ENCODE measurements around the gene FBXW5.

The FBXW5 gene

DNA sequence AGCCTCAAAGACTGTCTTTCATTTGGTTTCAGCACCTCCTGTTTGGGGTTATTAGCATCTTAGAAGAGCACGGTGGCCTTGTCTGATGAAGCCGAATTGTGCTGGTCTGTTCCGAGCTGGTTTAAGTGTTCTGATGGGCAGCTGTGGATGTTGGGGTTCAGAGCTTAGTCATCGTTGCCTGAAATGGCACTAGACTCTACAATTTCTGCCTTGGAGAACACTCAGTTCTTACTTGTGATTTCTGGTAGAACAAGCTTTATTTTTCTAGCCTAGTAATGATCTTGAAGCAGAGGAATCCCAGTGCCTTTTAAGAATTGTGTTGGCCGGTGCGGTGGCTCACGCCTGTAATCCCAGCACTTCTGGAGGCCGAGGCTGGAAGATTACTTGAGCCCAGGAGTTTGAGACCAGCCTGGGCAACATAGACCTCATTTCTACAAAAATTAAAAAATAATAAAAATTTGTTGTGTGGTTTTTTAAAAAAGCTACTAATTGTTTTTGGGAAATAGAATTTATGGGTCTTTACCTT, 7.8 kb downstream of the FBXW5 start:
- no peak for DNase-seq (ENCODE audit: low read depth in 2 of 2)

- DNase-seq (ENCODE audit: low read depth in 2 of 2), result no peak
Observed at GRCh38 chr9:136935651-136936050, 8.9 kb downstream of the FBXW5 start.

GRCh38 chr9:136934277-136934676, 10.3 kb downstream of the FBXW5 start:
- no peak for DNase-seq (ENCODE audit: low read depth in 2 of 2)

DNA sequence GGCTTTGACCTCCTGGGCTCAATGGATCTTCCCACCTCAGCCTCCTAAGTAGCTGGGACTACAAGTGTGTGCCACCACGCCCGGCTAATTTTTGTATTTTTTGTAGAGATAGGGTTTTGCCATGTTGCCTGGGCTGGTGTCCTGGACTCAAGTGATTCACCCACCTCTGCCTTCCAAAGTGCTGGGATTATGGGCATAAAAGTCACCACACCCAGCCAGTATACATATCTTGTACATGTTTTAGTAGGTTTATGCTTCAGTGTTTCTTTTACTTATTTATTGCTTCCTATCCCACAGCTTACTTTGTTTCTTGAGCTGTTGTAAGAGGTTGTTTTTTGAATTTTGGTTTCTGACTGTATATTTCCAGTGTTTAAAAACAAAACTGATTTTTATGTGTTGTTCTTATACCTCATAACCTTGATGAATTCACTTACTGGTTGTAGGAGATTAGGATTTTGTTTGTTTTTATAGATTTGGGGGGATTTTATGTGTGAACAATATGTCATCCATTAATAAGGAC, 12.9 kb downstream of the FBXW5 start:
- no peak for DNase-seq (ENCODE audit: low read depth in 2 of 2)

GRCh38 chr9:136930014-136930413, 14.5 kb downstream of the FBXW5 start:
- no peak for DNase-seq (ENCODE audit: low read depth in 2 of 2)

DNA sequence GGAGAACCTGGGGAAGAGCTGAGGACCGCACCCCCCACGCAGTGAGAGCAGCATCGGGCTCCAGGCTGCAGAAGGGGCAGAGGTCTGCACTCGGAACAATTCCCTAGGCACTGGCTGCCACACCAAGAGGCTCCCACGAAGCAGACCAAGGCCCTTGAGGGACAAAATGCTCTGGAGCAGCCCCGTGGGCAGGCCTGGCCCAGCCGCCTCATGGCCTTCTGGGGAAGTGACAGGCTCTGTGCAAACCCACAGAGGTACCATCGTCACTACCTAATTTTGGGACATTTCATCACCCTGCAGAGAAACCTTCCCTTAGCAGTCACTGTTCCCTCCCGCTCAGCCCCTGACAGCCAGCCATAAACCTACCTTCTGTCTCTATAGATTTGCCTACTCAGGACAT, 15.9 kb downstream of the FBXW5 start:
- no peak for DNase-seq (ENCODE audit: low read depth in 2 of 2)

- no peak for DNase-seq (ENCODE audit: low read depth in 2 of 2)
Observed at GRCh38 chr9:136927343-136928271, 16.9 kb downstream of the FBXW5 start.

DNA sequence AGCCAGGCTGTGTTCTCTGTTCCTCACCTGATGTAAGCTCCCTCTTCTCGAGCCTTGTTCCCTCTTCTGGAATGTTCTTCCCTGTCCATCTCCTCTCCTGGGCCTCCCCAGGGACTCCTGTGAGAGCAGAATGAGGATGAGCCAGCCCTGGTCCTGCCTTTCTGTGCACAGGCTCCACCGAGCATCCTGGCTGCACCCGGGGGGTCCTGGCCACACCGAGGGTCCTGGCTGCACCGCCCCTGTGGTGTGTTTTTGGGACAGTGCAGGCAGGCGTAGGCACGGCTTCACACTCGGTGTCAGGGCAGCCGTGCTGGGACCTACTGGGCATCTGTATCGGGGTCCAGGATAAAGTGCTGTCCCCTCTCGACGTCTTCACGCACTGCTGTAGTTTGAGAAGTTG, 17.8 kb downstream of the FBXW5 start:
- DNase-seq (ENCODE audit: low read depth in 2 of 2), result no peak

DNA sequence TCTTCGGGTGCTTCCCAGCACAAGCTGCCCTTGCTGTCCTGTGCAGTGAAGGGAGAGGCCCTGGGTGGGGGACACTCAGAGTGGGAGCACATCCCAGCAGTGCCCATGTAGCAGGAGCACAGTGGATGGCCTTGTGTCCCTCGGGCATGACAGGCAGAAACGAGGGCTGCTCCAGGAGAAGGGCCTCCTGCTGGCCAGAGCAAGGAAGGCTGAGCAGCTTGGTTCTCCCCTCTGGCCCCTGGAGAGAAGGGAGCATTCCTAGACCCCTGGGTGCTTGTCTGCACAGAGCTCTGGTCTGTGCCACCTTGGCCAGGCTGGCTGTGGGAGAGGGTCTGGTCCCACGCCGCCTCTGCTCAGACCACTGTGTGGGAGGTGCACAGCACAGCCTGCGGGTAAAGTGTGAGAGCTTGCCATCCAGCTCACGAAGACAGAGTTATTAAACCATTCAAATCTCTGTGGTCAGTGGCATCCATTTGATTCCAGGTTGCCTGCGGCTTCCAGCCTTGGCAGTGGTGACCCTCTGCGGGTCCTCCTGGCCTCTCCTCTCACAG, 18.3 kb downstream of the FBXW5 start:
- no peak for DNase-seq (ENCODE audit: low read depth in 2 of 2)

DNA sequence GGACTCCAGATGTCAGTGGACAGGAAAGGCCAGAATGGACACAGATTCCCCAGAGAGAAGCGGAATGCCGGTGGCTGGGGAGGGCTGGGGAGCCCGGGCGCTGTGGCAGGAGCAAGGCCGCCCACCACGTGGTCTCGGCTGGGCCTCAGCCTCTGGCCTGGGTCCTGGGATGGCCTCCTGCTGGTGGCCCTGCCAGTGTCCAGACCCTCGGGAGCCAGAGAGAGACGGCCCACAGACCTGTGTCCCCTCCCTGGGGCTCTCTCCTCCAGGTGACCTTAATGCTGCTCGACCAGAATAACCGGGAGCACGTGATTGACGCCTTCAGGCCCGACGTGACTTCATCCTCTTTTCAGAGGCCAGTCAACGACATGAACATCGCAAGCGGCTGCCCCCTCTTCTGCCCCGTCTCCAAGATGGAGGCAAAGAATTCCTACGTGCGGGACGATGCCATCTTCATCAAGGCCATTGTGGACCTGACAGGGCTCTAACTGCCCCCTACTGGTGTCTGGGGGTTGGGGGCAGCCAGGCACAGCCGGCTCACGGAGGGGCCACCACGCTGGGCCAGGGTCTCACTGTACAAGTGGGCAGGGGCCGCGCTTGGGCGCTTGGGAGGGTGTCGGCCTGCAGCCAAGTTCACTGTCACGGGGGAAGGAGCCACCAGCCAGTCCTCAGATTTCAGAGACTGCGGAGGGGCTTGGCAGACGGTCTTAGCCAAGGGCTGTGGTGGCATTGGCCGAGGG, 19.0 kb downstream of the FBXW5 start:
- DNase-seq (ENCODE audit: low read depth in 2 of 2), result no peak

- no peak for DNase-seq (ENCODE audit: low read depth in 2 of 2)
Observed at GRCh38 chr9:136923881-136924280, 20.7 kb downstream of the FBXW5 start.

DNA sequence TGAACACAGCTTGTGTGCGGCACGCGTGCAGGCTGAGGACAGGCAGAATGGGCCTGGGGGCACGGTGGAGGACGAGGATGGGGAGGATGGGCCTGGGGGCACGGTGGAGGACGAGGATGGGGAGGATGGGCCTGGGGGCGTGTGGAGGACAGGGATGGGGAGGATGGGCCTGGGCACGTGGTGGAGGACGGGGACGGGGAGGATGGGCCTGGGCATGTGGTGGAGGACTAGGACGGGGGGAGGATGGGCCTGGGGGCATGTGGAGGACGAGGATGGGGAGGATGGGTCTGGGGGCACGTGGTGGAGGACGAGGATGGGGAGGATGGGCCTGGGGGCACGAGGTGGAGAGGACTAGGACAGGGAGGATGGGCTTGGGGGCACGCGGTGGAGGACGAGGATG, 22.0 kb downstream of the FBXW5 start:
- DNase-seq (ENCODE audit: low read depth in 2 of 2), result no peak

GRCh38 chr9:136921718-136922117, 22.8 kb downstream of the FBXW5 start:
- DNase-seq (ENCODE audit: low read depth in 2 of 2), result no peak

DNA sequence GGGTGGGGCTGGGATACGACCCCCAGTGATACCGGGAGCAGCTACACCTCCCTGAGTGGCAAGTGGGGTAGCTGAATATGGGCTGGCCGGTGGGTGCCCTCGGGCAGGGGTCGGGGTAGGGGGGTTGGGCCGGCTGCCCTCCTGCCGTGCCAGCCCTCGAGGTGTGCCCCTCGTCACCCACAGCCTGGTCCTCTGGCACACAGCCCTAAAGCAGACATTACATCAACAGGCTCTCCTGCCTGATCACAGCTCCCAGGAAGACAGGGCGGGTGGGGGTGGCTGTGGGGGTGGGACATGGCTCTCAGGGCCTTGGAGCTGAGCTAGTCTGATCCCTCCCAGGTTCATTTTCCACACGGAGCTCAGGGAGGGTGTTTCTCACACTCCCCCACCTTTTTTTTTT, 23.2 kb downstream of the FBXW5 start:
- DNase-seq (ENCODE audit: low read depth in 2 of 2), result no peak

DNA sequence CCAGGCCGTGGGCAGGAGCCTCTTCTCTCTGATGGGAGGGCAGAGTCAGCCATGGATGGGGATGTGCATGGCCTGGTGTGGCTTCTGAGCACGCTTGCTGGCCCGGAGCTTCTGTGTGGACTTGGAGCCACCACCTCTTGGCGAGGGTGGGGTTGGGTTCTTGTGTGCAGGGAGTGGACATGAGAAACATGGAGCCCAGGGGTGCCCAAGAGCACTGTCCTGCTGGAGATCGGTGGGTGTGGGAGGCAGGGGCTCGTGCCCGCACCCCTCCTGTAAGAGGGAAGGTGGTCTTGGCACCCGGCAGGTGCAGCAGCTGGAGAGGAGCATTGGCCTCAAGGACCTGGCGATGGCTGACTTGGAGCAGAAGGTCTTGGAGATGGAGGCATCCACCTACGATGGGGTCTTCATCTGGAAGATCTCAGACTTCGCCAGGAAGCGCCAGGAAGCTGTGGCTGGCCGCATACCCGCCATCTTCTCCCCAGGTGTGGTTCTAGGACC, 23.8 kb downstream of the FBXW5 start:
- DNase-seq (ENCODE audit: low read depth in 2 of 2), result no peak

GRCh38 chr9:136920069-136920468, 24.5 kb downstream of the FBXW5 start:
- DNase-seq (ENCODE audit: low read depth in 2 of 2), result no peak

DNA sequence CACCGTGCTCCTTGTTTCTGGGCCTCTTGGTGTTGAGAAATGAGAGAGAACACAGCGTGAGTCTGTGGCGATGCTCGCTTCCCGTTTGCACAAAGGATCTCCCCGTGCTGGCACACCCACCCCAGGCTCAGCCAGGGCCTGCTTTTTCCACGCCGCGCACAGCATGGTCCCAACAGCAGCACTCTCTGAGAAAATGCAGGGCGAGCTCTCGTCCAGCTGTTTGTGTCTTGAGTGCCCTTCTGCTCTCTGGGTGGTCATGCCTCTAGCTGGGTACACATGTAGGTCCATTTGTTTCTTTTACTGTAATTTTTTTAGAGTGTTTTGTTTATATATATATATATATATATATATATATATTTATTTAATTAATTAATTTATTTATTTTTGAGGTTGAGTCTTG, 26.6 kb downstream of the FBXW5 start:
- DNase-seq (ENCODE audit: low read depth in 2 of 2), result no peak

DNA sequence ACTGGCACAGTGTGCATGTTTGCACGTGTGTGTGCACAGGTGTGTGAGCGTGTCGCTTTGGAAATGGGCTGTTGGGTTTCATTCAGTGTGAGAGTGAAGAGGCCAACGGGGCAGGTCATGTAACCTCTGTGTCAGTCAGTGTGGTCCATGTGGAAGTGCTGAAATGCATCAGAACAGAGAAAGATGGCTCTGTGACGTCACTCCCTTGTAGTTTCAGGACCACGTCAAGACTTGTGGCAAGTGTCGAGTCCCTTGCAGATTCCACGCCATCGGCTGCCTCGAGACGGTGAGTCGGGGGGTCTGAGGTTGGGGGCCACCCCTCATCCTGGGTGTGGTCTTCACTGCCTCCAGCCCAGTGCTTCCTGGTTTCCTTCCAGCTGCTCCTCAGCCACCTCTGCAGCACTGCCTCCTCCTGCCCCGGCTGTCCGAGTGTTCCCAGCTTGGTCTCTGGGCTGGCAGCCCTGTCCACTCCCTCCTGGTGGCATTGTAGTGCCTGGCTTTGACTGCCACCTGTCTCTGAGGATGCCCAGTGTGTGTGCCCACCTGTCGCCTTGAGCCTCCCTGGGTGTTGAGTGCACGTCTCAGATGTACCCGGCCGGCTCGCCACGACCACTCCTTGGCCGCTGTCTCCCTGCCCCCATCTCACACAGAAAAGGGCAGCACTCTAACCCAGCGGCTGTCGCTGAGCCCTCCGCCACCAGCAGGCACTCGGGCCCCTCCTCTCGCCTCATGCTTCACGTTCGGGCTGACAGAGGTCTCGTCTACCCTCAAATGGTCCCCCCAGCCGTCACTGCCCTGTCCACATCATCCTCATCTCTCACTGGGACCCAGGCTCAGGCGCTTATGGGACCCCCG, 28.0 kb downstream of the FBXW5 start:
- DNase-seq (ENCODE audit: low read depth in 2 of 2), result no peak

DNA sequence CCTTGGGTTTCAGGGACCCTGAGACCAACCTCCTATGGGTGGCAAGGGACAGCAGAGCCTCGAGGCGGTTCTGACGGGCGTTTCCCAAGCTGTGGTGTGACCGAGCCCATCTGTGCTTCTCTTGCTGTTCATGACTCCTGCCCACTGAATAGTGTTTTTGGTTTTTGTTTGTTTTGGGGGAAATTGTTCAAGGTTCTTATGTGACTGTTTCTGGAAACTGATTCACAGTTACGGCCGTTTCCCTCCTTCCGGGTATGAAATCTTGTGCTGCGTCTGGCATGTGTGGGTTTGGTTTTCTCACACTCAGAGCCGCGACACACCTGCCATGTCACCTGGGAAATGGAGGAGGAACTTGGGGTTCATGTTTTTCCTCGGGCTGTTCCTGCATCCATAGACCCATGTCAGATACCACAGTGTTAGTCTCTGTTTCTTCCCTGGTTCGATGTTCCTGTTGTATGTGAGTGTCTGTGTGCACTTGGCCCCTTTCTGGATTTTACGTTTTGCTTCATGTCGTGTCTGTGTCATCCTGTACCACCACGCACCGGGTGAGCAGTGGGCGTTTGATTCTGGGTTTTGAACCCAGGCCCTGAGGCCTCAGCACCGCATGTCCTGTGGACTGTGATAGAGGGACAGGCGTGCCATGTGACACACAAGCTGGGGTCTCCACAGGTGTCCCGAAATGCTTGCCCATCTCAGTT, 28.8 kb downstream of the FBXW5 start:
- DNase-seq (ENCODE audit: low read depth in 2 of 2), result no peak

DNA sequence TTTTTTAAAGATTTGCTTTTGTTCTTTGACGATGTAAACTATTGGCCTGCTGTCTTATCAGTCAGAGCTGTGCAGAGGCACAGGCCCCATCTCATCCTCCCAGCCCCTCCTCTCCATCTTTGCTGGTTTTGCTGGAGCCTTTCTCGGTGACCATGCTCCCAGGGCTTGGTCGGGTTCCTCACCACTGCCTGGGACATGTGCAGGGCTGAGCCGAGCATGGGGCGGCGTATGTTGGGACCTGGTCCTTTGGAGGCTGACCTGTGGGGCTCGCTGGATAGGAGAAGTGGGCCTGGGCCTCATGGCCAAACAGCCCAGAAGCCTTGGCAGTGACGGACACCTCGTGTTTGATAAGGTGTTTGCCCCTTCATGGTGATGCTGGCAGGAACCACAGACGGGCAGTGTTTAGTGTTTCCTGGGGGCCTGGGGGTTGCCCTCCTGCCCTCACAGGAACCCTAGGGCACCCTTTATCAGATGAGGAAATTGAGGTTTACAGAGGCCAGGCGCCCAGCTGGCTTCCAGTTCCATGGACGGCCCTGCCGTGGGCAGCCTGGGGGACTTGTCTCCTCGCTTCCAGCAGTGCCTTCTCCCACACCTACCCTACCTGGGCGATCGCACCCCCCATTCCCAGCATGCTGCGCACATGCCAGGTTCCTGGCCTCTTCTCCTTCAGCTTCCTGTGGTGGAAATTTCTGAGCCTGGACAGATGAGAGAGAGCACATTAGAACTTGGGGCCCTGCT, 30.7 kb downstream of the FBXW5 start:
- no peak for DNase-seq (ENCODE audit: low read depth in 2 of 2)
